Natural killer cell (primary cell): ENCODE results near the gene GIPR. TPM values are rescaled to one million over a fixed set of nuclear protein-coding genes. Genes with fewer than 3 reads are reported as not detected.

Experiments
- ATAC-seq, 3 donors: fragments of 150-1000 bp in 2 of 3; fragments of 200-7000 bp in 1 of 3; cut with Tn5 transposase; 1 replicate in 1 of 3; 2 replicates in 2 of 3; pipeline ENCODE4 v1.10.0; 2021; ENCODE audit warnings: mild to moderate bottlenecking in 2 of 3, moderate library complexity in 2 of 3
- DNase-seq, 2 donors: peaks; one replicate each; pipeline versions ENCODE4 v3.0.0 to v3.0.0-alpha.2; 2013 to 2021; ENCODE audit warnings: mixed read lengths in 1 of 2
- H3K27ac ChIP-seq: one replicate; pipeline ENCODE4 v1.5.1; 2013; ENCODE audit warnings: mild to moderate bottlenecking, low read length
- H3K27me3 ChIP-seq: one replicate; pipeline ENCODE4 v1.6.1; 2013; ENCODE audit warnings: low read length; ENCODE audit not compliant: control insufficient read depth, insufficient read depth
- H3K36me3 ChIP-seq: one replicate; pipeline ENCODE4 v1.6.1; 2013; ENCODE audit warnings: low read length; ENCODE audit not compliant: control insufficient read depth, insufficient read depth
- H3K4me1 ChIP-seq: one replicate; pipeline ENCODE4 v1.6.1; 2013; ENCODE audit warnings: low read length; ENCODE audit not compliant: control insufficient read depth, insufficient read depth
- H3K4me3 ChIP-seq: one replicate; pipeline ENCODE4 v1.5.1; 2013; ENCODE audit warnings: low read length
- H3K9me3 ChIP-seq: one replicate; pipeline ENCODE4 v1.6.1; 2013; ENCODE audit warnings: low read length; ENCODE audit not compliant: control insufficient read depth, insufficient read depth
- H3K27ac Mint-ChIP-seq, 2 donors: one replicate each; pipeline ENCODE4 v1.8.0; 2022; ENCODE audit warnings: mild to moderate bottlenecking in 2 of 2, mixed read lengths in 2 of 2, moderate library complexity in 1 of 2
- H3K27me3 Mint-ChIP-seq, 2 donors: one replicate each; pipeline ENCODE4 v1.8.0; 2022; ENCODE audit warnings: low read depth in 2 of 2, mixed read lengths in 2 of 2
- H3K36me3 Mint-ChIP-seq: one replicate; pipeline ENCODE4 v1.8.0; 2022; ENCODE audit warnings: mixed read lengths
- H3K4me1 Mint-ChIP-seq, 2 donors: one replicate each; pipeline ENCODE4 v1.8.0; 2022; ENCODE audit warnings: mixed read lengths in 2 of 2
- H3K4me3 Mint-ChIP-seq: one replicate; pipeline ENCODE4 v1.8.0; 2022; ENCODE audit warnings: mild to moderate bottlenecking, moderate library complexity, mixed read lengths
- H3K9me3 Mint-ChIP-seq, 2 donors: one replicate each; pipeline ENCODE4 v1.8.0; 2022; ENCODE audit warnings: mixed read lengths in 2 of 2
- WGBS: methylation state at CpG from one replicate; pipeline ENCODE4 v1.1.7; 2013; ENCODE audit warnings: missing lambda C conversion rate; ENCODE audit not compliant: insufficient coverage; 5-methylcytosine and 5-hydroxymethylcytosine counted together
- intact Hi-C: fragments of 100-400 bp; cut with micrococcal nuclease; formaldehyde crosslinking; loops from one replicate; pipeline ENCODE4 v1.14.2; 2022
- total RNA-seq, 4 donors: library from RNA; stranded (reverse); fragments of 120-200 nt in 1 of 4; gene quantifications; one replicate each; pipeline versions ENCODE4 v1.2.3 to v1.2.4, GENCODE V29; 2013 to 2022
- TF ChIP-seq, protein P1 (sequence below): fragments of 200-600 bp; IDR thresholded peaks from one replicate; pipeline ENCODE4 v1.8.0; 2022; ENCODE audit warnings: antibody characterized with exemption

The GIPR gene
- total RNA-seq, 3 donors from 2014 or later (not counting 1 experiment from before 2014, with no cell fraction given), result 20.7 to 24.5 (median 21.5) TPM

DNA sequence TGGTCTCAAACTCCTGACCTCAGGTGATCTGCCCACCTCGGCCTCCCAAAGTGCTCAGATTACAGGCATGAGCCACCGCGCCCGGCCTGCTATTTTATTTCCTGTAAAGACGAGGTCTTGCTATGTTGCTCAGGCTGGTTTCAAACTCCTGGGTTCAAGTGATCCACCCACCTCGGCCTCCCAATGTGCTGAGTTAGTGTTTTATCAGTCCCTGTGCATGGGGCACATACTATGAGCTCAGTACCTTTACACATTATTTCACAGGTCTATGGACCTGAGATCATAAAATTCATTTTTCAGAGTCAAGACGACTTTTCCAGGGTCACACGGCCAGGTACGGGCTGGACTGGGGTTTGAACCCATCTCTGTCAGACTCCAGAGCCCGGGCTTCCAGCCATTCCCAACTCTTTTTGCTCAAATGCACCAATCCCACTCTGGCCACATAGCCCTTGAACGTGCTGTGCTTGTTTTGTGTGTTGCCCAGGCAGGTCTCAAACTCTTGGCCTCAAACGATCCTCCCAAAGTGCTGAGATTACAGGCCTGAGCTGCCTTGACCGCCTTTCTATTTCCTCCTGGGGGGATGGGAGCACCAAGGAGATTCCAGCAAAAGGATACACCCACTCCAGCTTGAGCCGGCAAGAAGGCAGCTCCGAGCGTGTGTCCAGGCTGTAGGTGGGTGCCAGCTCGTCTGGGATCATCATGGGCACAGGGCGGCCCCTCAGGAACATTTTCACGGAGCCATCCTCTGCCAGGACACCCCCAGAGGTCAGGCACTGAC is 29.9 kb upstream of the GIPR start:
- H3K9me3 ChIP-seq, result no peaks in the 10 kb centered on the region
- Mint-ChIP-seq H3K36me3 (no peaks in the 10 kb centered on the region), H3K4me1 (peaks cover 34 to 46% of the 10 kb centered on the region in 2 donors), H3K9me3 (peaks cover 0 to 4% of the 10 kb centered on the region in 2 donors), H3K4me3 (peak overlapping the region; percentile 83), H3K27me3 (no peaks in the 10 kb centered on the region), H3K27ac (peak overlapping the region; percentile 91 to 96)
- peaks cover 2% of the 10 kb centered on the region for H3K36me3 ChIP-seq
- intact Hi-C loops, result no loop called here
- H3K27me3 ChIP-seq, result no peaks in the 10 kb centered on the region
- DNase-seq (no peak), ATAC-seq (no peak)
- no peak overlapping the region for H3K4me3 ChIP-seq
- H3K27ac ChIP-seq, result no peak overlapping the region
- 94% methylated on average over 19 of the region's 19 CpGs for WGBS
- TF ChIP-seq, protein P1, sequence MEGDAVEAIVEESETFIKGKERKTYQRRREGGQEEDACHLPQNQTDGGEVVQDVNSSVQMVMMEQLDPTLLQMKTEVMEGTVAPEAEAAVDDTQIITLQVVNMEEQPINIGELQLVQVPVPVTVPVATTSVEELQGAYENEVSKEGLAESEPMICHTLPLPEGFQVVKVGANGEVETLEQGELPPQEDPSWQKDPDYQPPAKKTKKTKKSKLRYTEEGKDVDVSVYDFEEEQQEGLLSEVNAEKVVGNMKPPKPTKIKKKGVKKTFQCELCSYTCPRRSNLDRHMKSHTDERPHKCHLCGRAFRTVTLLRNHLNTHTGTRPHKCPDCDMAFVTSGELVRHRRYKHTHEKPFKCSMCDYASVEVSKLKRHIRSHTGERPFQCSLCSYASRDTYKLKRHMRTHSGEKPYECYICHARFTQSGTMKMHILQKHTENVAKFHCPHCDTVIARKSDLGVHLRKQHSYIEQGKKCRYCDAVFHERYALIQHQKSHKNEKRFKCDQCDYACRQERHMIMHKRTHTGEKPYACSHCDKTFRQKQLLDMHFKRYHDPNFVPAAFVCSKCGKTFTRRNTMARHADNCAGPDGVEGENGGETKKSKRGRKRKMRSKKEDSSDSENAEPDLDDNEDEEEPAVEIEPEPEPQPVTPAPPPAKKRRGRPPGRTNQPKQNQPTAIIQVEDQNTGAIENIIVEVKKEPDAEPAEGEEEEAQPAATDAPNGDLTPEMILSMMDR, result no peak
- H3K4me1 ChIP-seq, result peaks cover 50% of the 10 kb centered on the region

DNA sequence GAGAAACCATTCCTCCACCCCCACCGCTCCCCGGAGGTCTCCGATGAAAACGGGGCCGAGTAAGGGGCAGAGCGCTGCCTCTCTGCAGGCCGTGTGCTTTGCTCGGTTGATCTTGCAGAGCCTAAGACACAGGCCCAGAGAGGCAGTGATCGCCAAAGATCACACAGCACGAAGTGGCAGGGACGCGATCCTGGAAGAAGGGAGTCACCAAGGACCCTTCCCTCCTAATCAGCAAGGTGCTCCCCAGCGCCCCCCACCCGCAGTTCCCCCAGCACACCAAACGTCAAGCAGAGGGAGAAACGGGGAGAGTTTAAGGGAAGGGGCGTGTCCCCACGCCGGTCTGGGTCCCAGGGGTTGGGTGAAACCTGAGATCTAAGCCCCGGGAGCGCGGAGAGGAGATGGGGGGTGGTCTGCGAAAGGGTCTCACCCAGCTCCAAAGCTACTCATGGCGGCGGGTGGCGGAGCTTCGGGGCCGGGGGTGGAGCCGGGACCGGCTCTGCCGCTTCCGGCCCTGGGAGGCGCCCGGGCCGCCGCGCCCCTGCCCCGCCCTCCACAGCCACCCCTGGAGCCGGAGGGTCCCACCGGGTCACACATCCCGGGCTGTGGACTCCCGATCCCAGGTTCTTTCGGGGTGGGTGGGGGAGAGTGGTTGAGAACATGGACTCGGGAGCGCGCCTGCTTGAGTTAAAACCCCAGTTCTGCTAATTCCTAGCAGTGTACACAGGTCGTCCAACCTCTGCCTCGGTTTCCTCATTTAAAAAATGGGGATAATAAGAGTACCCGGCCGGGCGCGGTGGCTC is 28.9 kb upstream of the GIPR start, which contains the start of gene EML2:
Gene EML2, minus strand, starts transcription at position 468 of the 800 bp plus-strand sequence. Its CDS starts 21 bp downstream, at position 447.
- peaks cover 38 to 54% of the 10 kb centered on the region in 2 donors for H3K4me1 Mint-ChIP-seq
- Histone ChIP-seq H3K4me3 (peak within 1 kb of the TSS; percentile 73), H3K27me3 (no peaks in the 10 kb centered on the region), H3K4me1 (peaks cover 57% of the 10 kb centered on the region), H3K27ac (peak within 1 kb of the TSS; percentile 98), H3K9me3 (no peaks in the 10 kb centered on the region), H3K36me3 (no peaks in the 10 kb centered on the region)
- H3K36me3 Mint-ChIP-seq, result no peaks in the 10 kb centered on the region
- 2% methylated on average over 50 of the region's 52 CpGs for WGBS
- peaks cover 0 to 4% of the 10 kb centered on the region in 2 donors for H3K9me3 Mint-ChIP-seq
- H3K27me3 Mint-ChIP-seq, result no peaks in the 10 kb centered on the region
- intact Hi-C loops, result no loop called here
- peak within 1 kb of the TSS; percentile 83 for H3K4me3 Mint-ChIP-seq
- no peak for ATAC-seq
- peak; percentile 50 to 70 for DNase-seq
- TF ChIP-seq, protein P1, result no peak
- peak within 1 kb of the TSS; percentile 91 to 96 for H3K27ac Mint-ChIP-seq

DNA sequence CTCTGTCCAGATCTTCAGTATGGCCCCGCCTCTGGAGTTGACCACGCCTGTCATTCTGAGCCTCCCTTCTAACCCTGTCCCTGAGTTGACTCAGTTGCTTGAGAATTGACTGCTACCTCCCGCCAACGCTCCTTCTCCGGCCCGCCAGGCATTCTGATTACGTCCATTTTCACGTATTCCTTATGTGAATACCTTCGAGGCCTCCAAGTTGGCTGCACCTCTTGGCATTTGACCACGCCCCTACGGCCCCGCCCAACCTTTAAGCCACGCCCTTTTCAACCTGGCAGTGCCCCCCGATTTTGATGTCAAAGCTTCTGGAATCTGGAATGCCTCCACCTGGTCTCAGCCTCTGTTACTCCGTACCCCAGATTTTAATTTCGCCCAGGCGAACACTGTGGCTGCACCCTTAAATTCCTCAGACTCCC is 27.2 kb upstream of the GIPR start:
- no peaks in the 10 kb centered on the region for H3K27me3 Mint-ChIP-seq
- peaks cover 68% of the 10 kb centered on the region for H3K4me1 ChIP-seq
- peak overlapping the region; percentile 39 for H3K4me3 ChIP-seq
- H3K27ac Mint-ChIP-seq, result peak overlapping the region; percentile 91 to 96
- H3K4me3 Mint-ChIP-seq, result peak overlapping the region; percentile 83
- H3K4me1 Mint-ChIP-seq, result peaks cover 40 to 67% of the 10 kb centered on the region in 2 donors
- DNase-seq, result peak in 1 of 2 donors; percentile 48
- TF ChIP-seq, protein P1, result no peak
- H3K9me3 Mint-ChIP-seq, result peaks cover 0 to 4% of the 10 kb centered on the region in 2 donors
- H3K9me3 ChIP-seq, result no peaks in the 10 kb centered on the region
- H3K27me3 ChIP-seq, result no peaks in the 10 kb centered on the region
- peak overlapping the region; percentile 98 for H3K27ac ChIP-seq
- ATAC-seq, result no peak
- H3K36me3 ChIP-seq, result no peaks in the 10 kb centered on the region
- no peaks in the 10 kb centered on the region for H3K36me3 Mint-ChIP-seq
- intact Hi-C loops, result loop anchor here (1.0 to 10.0 kb wide), 3 partner anchors 134 to 236 kb away; partner anchors contain the start of genes POLR1G, PPP1R13L and VASP
- 59% methylated on average over 17 of the region's 17 CpGs for WGBS
